ENCODE measurements around the gene PLAC8L1.
"Not testable (repeated sequence)": the region's sequence is repeated elsewhere in the genome, so short reads cannot be mapped to it uniquely, and the experiment has no call there.

PLAC8L1 gene

DNA sequence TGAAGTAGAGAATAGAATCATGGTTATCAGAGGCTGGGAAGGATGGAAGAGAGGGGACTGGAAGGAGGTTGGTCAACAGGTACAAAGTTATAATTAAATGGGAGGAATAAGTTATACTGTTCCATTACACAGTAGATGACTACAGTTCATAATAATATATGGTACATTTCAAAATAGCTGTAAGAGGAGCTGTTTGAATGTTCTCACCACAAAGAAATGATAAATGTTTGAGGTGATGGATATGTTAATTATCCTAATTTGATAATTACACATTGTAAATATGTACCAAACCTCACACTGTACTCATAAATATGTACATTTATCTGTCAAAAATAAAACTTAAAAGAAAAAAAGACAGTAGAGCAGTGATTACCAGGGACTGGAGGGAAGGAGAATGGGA is 12.9 kb upstream of the PLAC8L1 start:
- H3K4me3 ChIP-seq (ENCODE audit: low read depth, low read length), result no peak overlapping the region

DNA sequence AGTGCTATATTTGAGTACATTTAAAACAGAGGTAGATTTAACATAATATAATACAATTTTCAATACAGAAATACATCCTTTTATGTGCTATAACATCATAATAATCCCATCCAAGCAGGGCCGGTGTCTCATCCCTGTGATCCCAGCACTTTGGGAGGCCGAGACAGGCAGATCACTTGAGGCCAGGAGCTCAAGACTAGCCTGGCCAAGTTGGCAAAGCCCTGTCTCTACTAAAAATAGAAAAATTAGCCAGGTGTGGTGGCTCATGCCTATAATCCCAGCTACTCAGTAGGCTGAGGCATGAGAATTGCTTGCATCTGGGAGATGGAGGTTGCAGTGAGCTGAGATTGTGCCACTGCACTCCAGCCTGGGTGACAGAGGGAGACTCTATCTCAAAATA is 11.8 kb upstream of the PLAC8L1 start:
- not testable (repeated sequence) for H3K4me3 ChIP-seq (ENCODE audit: low read depth, low read length)

More for the DNA sequence above, 12.9 kb upstream of the PLAC8L1 start:
- TF ChIP-seq, protein P1, sequence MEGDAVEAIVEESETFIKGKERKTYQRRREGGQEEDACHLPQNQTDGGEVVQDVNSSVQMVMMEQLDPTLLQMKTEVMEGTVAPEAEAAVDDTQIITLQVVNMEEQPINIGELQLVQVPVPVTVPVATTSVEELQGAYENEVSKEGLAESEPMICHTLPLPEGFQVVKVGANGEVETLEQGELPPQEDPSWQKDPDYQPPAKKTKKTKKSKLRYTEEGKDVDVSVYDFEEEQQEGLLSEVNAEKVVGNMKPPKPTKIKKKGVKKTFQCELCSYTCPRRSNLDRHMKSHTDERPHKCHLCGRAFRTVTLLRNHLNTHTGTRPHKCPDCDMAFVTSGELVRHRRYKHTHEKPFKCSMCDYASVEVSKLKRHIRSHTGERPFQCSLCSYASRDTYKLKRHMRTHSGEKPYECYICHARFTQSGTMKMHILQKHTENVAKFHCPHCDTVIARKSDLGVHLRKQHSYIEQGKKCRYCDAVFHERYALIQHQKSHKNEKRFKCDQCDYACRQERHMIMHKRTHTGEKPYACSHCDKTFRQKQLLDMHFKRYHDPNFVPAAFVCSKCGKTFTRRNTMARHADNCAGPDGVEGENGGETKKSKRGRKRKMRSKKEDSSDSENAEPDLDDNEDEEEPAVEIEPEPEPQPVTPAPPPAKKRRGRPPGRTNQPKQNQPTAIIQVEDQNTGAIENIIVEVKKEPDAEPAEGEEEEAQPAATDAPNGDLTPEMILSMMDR (IDR thresholded peaks at IDR 0.05; ENCODE audit: low read depth, low read length), result no peak

- TF ChIP-seq, protein P1 (IDR thresholded peaks at IDR 0.05; ENCODE audit: low read depth, low read length), result no peak
- no peak overlapping the region for H3K4me3 ChIP-seq (ENCODE audit: low read depth, low read length)
These were observed 11.0 kb upstream of the PLAC8L1 start for GRCh38 chr5:146116361-146116760.

DNA sequence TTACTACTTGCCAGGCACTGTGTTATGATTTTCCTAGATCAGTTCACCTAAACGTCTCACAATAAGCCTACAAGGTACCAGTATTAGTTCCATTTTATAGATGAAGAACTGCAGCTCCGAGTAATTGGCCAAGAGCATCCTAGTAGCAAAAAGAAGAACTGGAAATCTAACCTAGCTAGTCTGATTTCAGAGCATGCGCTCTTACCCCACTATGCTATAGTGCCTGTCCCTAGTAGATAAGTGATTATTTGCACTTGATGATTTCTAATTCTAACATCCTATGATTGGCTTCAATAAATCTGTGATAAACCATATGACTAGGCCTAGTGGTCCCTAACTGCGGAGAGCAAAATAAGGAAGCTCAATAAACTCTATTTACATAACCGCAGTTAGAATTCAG is 7.1 kb upstream of the PLAC8L1 start:
- TF ChIP-seq, protein P1 (IDR thresholded peaks at IDR 0.05; ENCODE audit: low read depth, low read length), result no peak
- H3K4me3 ChIP-seq (ENCODE audit: low read depth, low read length), result no peak overlapping the region

GRCh38 chr5:146111409-146111808 is 6.0 kb upstream of the PLAC8L1 start:
- no peak overlapping the region for H3K4me3 ChIP-seq (ENCODE audit: low read depth, low read length)
- TF ChIP-seq, protein P1 (IDR thresholded peaks at IDR 0.05; ENCODE audit: low read depth, low read length), result no peak

- TF ChIP-seq, protein P1 (IDR thresholded peaks at IDR 0.05; ENCODE audit: low read depth, low read length), result no peak
- H3K4me3 ChIP-seq (ENCODE audit: low read depth, low read length), result no peak overlapping the region
These were observed 4.0 kb upstream of the PLAC8L1 start for GRCh38 chr5:146109379-146109778.

DNA sequence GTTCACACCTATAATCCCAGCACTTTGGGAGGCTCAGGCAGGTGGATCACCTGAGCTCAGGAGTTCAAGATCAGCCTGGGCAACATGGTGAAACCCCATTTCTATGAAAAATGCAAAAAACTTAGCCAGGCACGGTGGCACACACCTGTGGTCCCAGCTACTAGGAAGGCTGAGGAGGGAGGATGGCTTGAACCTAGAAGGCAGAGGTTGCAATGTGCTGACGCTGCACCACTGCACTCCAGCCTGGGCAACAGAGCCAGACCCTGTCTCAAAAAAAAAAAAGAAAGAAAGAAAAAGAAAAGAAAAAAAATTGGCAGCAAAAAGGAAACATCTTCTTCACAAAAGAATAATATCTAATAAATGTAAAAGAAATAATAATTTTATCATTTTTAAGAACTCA is 3.5 kb upstream of the PLAC8L1 start:
- not testable (repeated sequence) for H3K4me3 ChIP-seq (ENCODE audit: low read depth, low read length)

GRCh38 chr5:146107901-146108300 is 2.5 kb upstream of the PLAC8L1 start:
- TF ChIP-seq, protein P1 (IDR thresholded peaks at IDR 0.05; ENCODE audit: low read depth, low read length), result no peak
- no peak overlapping the region for H3K4me3 ChIP-seq (ENCODE audit: low read depth, low read length)

Data from WI38 (cell line).